Panc1 (cell line): ENCODE results near the gene FGD5. TPM values are rescaled to one million over a fixed set of nuclear protein-coding genes. Genes with fewer than 3 reads are reported as not detected.

Source experiments
- ATAC-seq: fragments of 200-7000 bp; cut with Tn5 transposase; 2 replicates; pipeline ENCODE4 v1.9.1; 2020; ENCODE audit warnings: mild to moderate bottlenecking, moderate library complexity
- BruUV-seq: library from RNA; stranded (reverse); fragments of 400-500 nt; replicated peaks from 2 replicates; lab custom pipeline; 2021; lab: Mats Ljungman, UMichigan
- CTCF ChIA-PET: fragments of 300-600 bp; sonication (Branson Sonifier 250); formaldehyde crosslinking; loops from one replicate; lab custom pipeline; 2022; ENCODE audit warnings: antibody characterized with exemption; lab: Charles Lee
- POLR2A ChIA-PET: fragments of 300-600 bp; sonication (Branson Sonifier 250); formaldehyde crosslinking; loops from one replicate; lab custom pipeline; 2022; ENCODE audit warnings: antibody characterized with exemption; lab: Charles Lee
- DNase-seq: peaks from one replicate; pipeline ENCODE4 v3.0.0-alpha.2; 2010; ENCODE audit warnings: low read depth, low spot score
- H3K27ac ChIP-seq: 2 replicates; pipeline ENCODE4 v1.5.1; 2011; ENCODE audit warnings: mild to moderate bottlenecking, low read length, inconsistent platforms
- H3K27me3 ChIP-seq: fragments of 200-500 bp; sonication (Bioruptor generic); 2 replicates; pipeline ENCODE4 v1.6.0; 2014; ENCODE audit warnings: low read length, inconsistent platforms; ENCODE audit not compliant: control insufficient read depth, insufficient read depth
- H3K36me3 ChIP-seq: fragments of 200-500 bp; sonication (Bioruptor generic); 2 replicates; pipeline ENCODE4 v1.5.1; 2014; ENCODE audit warnings: inconsistent platforms, mild to moderate bottlenecking, low read length, moderate library complexity; ENCODE audit not compliant: control insufficient read depth, insufficient read depth
- H3K4me1 ChIP-seq: 2 replicates; pipeline ENCODE4 v1.5.1; 2011; ENCODE audit warnings: inconsistent platforms, mild to moderate bottlenecking, low read length, moderate library complexity; ENCODE audit not compliant: control insufficient read depth, insufficient read depth
- H3K4me3 ChIP-seq, 2 experiments: 2 replicates each; pipeline ENCODE4 v1.5.1; 2011 to 2012; ENCODE audit warnings: low read depth in 2 of 2, low read length in 2 of 2, mild to moderate bottlenecking in 2 of 2, inconsistent platforms in 1 of 2, moderate library complexity in 1 of 2
- H3K9me3 ChIP-seq: fragments of 200-500 bp; sonication (Bioruptor generic); 2 replicates; pipeline ENCODE4 v1.5.1; 2014; ENCODE audit warnings: low read depth, mild to moderate bottlenecking, inconsistent platforms, low read length, moderate library complexity; ENCODE audit not compliant: control insufficient read depth, insufficient read depth
- CTCF ChIP-seq: fragments of 450-650 bp; IDR thresholded peaks from 2 replicates; pipeline ENCODE4 v1.5.1; 2017; ENCODE audit warnings: mild to moderate bottlenecking
- POLR2AphosphoS5 ChIP-seq: IDR thresholded peaks from 2 replicates; pipeline ENCODE4 v1.6.1; 2012; ENCODE audit warnings: mild to moderate bottlenecking, low read depth, low read length, moderate library complexity
- SIN3A ChIP-seq: IDR thresholded peaks from 2 replicates; pipeline ENCODE4 v1.6.1; 2012; ENCODE audit warnings: low read depth, mild to moderate bottlenecking, low read length, moderate library complexity, borderline replicate concordance; ENCODE audit not compliant: insufficient read depth
- TCF7L2 ChIP-seq: IDR thresholded peaks from 2 replicates; pipeline ENCODE4 v1.6.1; 2011; ENCODE audit warnings: mild to moderate bottlenecking, low read depth, low read length, inconsistent platforms
- in situ Hi-C: cut with HindIII; loops from 2 replicates; pipeline ENCODE4 v1.10.0; 2016; ENCODE audit warnings: low sequenced_read_pairs, low pct_unique_long_range_greater_than_20kb
- intact Hi-C: fragments of 100-400 bp; cut with micrococcal nuclease; formaldehyde crosslinking; loops from one replicate; pipeline ENCODE4 v1.10.0; 2022; ENCODE audit not compliant: unreplicated experiment
- total RNA-seq: library from RNA; stranded (reverse); gene quantifications from one replicate; pipeline ENCODE4 v1.2.1, GENCODE V29; 2021; ENCODE audit not compliant: unreplicated experiment
- TF ChIP-seq, protein P1 (sequence below), 2 experiments: IDR thresholded peaks; 2 replicates each; pipeline ENCODE4 v1.6.1; 2011 to 2012; ENCODE audit warnings: low read depth in 2 of 2, control low read depth in 1 of 2, low read length in 1 of 2, mild to moderate bottlenecking in 1 of 2, moderate library complexity in 1 of 2; ENCODE audit not compliant: insufficient read depth in 1 of 2

The FGD5 gene
- total RNA-seq, 1 experiment from 2014 or later: 0.77 TPM

GRCh38 chr3:14803981-14804834, 14.6 kb upstream of the FGD5 start:
- H3K4me1 ChIP-seq: no peaks in the 10 kb centered on the region
- POLR2A ChIA-PET: interaction anchor here (0.7 kb wide), 1 partner anchor 182 kb away, joined by 3 read pairs; no protein-coding TSS in a partner anchor
- ATAC-seq (no peak), DNase-seq (no peak)
- peaks cover 2% of the 10 kb centered on the region; the same call in 1 of the 2 replicates for H3K27me3 ChIP-seq
- in situ Hi-C loops: no loop called here
- TF ChIP-seq SIN3A (no peak), POLR2AphosphoS5 (no peak), TCF7L2 (no peak), CTCF (no peak)
- TF ChIP-seq, protein P1, sequence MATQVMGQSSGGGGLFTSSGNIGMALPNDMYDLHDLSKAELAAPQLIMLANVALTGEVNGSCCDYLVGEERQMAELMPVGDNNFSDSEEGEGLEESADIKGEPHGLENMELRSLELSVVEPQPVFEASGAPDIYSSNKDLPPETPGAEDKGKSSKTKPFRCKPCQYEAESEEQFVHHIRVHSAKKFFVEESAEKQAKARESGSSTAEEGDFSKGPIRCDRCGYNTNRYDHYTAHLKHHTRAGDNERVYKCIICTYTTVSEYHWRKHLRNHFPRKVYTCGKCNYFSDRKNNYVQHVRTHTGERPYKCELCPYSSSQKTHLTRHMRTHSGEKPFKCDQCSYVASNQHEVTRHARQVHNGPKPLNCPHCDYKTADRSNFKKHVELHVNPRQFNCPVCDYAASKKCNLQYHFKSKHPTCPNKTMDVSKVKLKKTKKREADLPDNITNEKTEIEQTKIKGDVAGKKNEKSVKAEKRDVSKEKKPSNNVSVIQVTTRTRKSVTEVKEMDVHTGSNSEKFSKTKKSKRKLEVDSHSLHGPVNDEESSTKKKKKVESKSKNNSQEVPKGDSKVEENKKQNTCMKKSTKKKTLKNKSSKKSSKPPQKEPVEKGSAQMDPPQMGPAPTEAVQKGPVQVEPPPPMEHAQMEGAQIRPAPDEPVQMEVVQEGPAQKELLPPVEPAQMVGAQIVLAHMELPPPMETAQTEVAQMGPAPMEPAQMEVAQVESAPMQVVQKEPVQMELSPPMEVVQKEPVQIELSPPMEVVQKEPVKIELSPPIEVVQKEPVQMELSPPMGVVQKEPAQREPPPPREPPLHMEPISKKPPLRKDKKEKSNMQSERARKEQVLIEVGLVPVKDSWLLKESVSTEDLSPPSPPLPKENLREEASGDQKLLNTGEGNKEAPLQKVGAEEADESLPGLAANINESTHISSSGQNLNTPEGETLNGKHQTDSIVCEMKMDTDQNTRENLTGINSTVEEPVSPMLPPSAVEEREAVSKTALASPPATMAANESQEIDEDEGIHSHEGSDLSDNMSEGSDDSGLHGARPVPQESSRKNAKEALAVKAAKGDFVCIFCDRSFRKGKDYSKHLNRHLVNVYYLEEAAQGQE (IDR thresholded peaks at IDR 0.05; ENCODE audit: insufficient read depth in 1 of 2, low read depth in 2 of 2, low read length in 1 of 2): no peak
- H3K27ac ChIP-seq: no peak overlapping the region
- H3K36me3 ChIP-seq: no peaks in the 10 kb centered on the region
- intact Hi-C loops: no loop called here
- CTCF ChIA-PET: no interaction called here
- H3K9me3 ChIP-seq: no peaks in the 10 kb centered on the region
- BruUV-seq: no TSS peak
- no peak overlapping the region for H3K4me3 ChIP-seq

GRCh38 chr3:14804835-14805780, 13.7 kb upstream of the FGD5 start:
- ChIA-PET POLR2A (interaction anchor here (0.7 kb wide), 1 partner anchor 181 kb away, joined by 3 read pairs; no protein-coding TSS in a partner anchor), CTCF (no interaction called here)
- TF ChIP-seq, protein P1 (IDR thresholded peaks at IDR 0.05; ENCODE audit: insufficient read depth in 1 of 2, low read depth in 2 of 2, low read length in 1 of 2): no peak
- no peak for TF ChIP-seq POLR2AphosphoS5
- no peak for TF ChIP-seq TCF7L2
- no peak for TF ChIP-seq SIN3A
- TF ChIP-seq CTCF: no peak
- H3K9me3 ChIP-seq: no peaks in the 10 kb centered on the region
- intact Hi-C loops (no loop called here), in situ Hi-C loops (no loop called here)
- DNase-seq (no peak), ATAC-seq (no peak)
- H3K4me3 ChIP-seq: no peak overlapping the region
- no peak overlapping the region for H3K27ac ChIP-seq
- BruUV-seq: no TSS peak
- peaks cover 2% of the 10 kb centered on the region; the same call in 1 of the 2 replicates for H3K27me3 ChIP-seq
- H3K4me1 ChIP-seq: no peaks in the 10 kb centered on the region
- H3K36me3 ChIP-seq: no peaks in the 10 kb centered on the region
